OCI-LY1 (cell line): ENCODE measurements around the gene THTPA.

Experiments used
- H2AFZ ChIP-seq: fragments of 200-600 bp; sonication (generic), shearing (Covaris generic); 2 replicates; pipeline ENCODE4 v1.6.0; 2014; ENCODE audit warnings: antibody characterized with exemption, mild to moderate bottlenecking, low read length
- H3F3A ChIP-seq: fragments of 200-600 bp; sonication (generic), shearing (Covaris generic); 2 replicates; pipeline ENCODE4 v1.6.0; 2014; ENCODE audit warnings: mild to moderate bottlenecking, antibody characterized with exemption, low read length, moderate library complexity; ENCODE audit not compliant: insufficient read depth
- H3K27ac ChIP-seq: fragments of 200-600 bp; sonication (generic); 2 replicates; pipeline ENCODE4 v1.5.1; 2014; ENCODE audit warnings: low read length, mixed run types, mild to moderate bottlenecking, low read depth; ENCODE audit not compliant: poor library complexity, severe bottlenecking
- H3K27me3 ChIP-seq: fragments of 200-600 bp; sonication (generic); 2 replicates; pipeline ENCODE4 v1.6.0; 2014; ENCODE audit warnings: antibody characterized with exemption, mild to moderate bottlenecking, low read length, moderate library complexity; ENCODE audit not compliant: insufficient read depth
- H3K36me3 ChIP-seq: fragments of 200-600 bp; sonication (generic); 2 replicates; pipeline ENCODE4 v1.6.1; 2014; ENCODE audit warnings: mild to moderate bottlenecking, antibody characterized with exemption, low read length, moderate library complexity, mixed read lengths; ENCODE audit not compliant: insufficient read depth
- H3K4me1 ChIP-seq: fragments of 200-600 bp; sonication (generic); 2 replicates; pipeline ENCODE4 v1.5.1; 2014; ENCODE audit warnings: mild to moderate bottlenecking, low read length, moderate library complexity; ENCODE audit not compliant: insufficient read depth, severe bottlenecking
- H3K4me2 ChIP-seq: fragments of 200-600 bp; sonication (generic), shearing (Covaris generic); 2 replicates; pipeline ENCODE4 v1.6.1; 2014; ENCODE audit warnings: low read length
- H3K4me3 ChIP-seq: fragments of 200-600 bp; sonication (generic); 2 replicates; pipeline ENCODE4 v1.5.1; 2014; ENCODE audit warnings: low read length, low read depth, mild to moderate bottlenecking, mixed read lengths; ENCODE audit not compliant: poor library complexity, severe bottlenecking
- H3K79me2 ChIP-seq: fragments of 200-600 bp; shearing (Covaris generic); 2 replicates; pipeline ENCODE4 v1.6.1; 2016; ENCODE audit warnings: mixed run types, low read length, mixed read lengths; ENCODE audit not compliant: insufficient read depth
- H3K9ac ChIP-seq: fragments of 200-600 bp; sonication (generic), shearing (Covaris generic); 2 replicates; pipeline ENCODE4 v1.6.1; 2014; ENCODE audit warnings: mild to moderate bottlenecking, low read length, mixed read lengths
- H3K9me2 ChIP-seq: fragments of 200-600 bp; sonication (generic), shearing (Covaris generic); 2 replicates; pipeline ENCODE4 v1.6.1; 2014; ENCODE audit warnings: low read depth, mild to moderate bottlenecking, low read length, mixed read lengths
- H3K9me3 ChIP-seq: fragments of 200-600 bp; shearing (Covaris generic); 2 replicates; pipeline ENCODE4 v1.6.1; 2014; ENCODE audit warnings: low read length, mixed read lengths
- H4K20me1 ChIP-seq: fragments of 200-600 bp; sonication (generic), shearing (Covaris generic); 2 replicates; pipeline ENCODE4 v1.6.0; 2016; ENCODE audit warnings: mild to moderate bottlenecking, low read length; ENCODE audit not compliant: insufficient read depth
- CTCF ChIP-seq: fragments of 200-600 bp; sonication (generic), shearing (Covaris generic); IDR thresholded peaks from 2 replicates; pipeline ENCODE4 v1.5.1; 2017; ENCODE audit warnings: mild to moderate bottlenecking, antibody characterized with exemption, low read length, moderate library complexity, mixed read lengths
- EZH2 ChIP-seq: fragments of 200-600 bp; sonication (generic), shearing (Covaris generic); IDR thresholded peaks from 2 replicates; pipeline ENCODE4 v1.8.0; 2017; ENCODE audit warnings: borderline replicate concordance, mixed run types, mild to moderate bottlenecking, antibody characterized with exemption, low read length, moderate library complexity, mixed read lengths

Gene THTPA

DNA sequence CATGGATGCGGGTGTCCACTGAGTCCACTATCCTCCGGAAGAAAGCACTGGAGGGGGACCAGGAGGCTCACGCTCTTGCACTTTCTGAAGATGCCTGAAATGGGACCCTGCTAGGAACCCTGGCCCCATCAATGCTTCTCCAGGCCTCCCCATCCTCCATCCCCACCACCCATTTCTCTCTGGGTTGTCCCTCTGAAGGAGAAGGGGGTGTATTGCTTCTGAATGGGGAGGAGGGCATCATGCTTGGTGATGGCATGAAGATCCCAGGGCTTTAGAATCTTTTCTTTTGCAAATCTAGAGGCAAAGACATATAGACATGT, 23.2 kb downstream of the THTPA start:
- H3K4me2 ChIP-seq: no peak overlapping the region
- no peaks in the 10 kb centered on the region for H3K9me3 ChIP-seq
- H3K79me2 ChIP-seq: no peaks in the 10 kb centered on the region
- no peaks in the 10 kb centered on the region for H3K4me1 ChIP-seq
- H3K9me2 ChIP-seq: no peaks in the 10 kb centered on the region
- TF ChIP-seq EZH2 (no peak), CTCF (no peak)
- no peaks in the 10 kb centered on the region for H3F3A ChIP-seq
- H3K9ac ChIP-seq: no peak overlapping the region
- H3K27me3 ChIP-seq: no peaks in the 10 kb centered on the region; the same call in 1 of the 2 replicates
- no peaks in the 10 kb centered on the region for H4K20me1 ChIP-seq
- no peak overlapping the region for H3K4me3 ChIP-seq
- no peak overlapping the region for H3K27ac ChIP-seq
- no peak overlapping the region for H2AFZ ChIP-seq
- no peaks in the 10 kb centered on the region for H3K36me3 ChIP-seq

GRCh38 chr14:23579739-23580138, 23.7 kb downstream of the THTPA start:
- H3K79me2 ChIP-seq: no peaks in the 10 kb centered on the region
- H3K4me2 ChIP-seq: no peak overlapping the region
- no peak overlapping the region for H3K9ac ChIP-seq
- no peaks in the 10 kb centered on the region for H3F3A ChIP-seq
- no peaks in the 10 kb centered on the region for H3K4me1 ChIP-seq
- H3K9me2 ChIP-seq: no peaks in the 10 kb centered on the region
- no peak overlapping the region for H2AFZ ChIP-seq
- no peaks in the 10 kb centered on the region for H3K9me3 ChIP-seq
- no peak overlapping the region for H3K27ac ChIP-seq
- no peak overlapping the region for H3K4me3 ChIP-seq
- H3K27me3 ChIP-seq: no peaks in the 10 kb centered on the region; the same call in 1 of the 2 replicates
- TF ChIP-seq CTCF (no peak), EZH2 (no peak)
- no peaks in the 10 kb centered on the region for H3K36me3 ChIP-seq
- no peaks in the 10 kb centered on the region for H4K20me1 ChIP-seq

DNA sequence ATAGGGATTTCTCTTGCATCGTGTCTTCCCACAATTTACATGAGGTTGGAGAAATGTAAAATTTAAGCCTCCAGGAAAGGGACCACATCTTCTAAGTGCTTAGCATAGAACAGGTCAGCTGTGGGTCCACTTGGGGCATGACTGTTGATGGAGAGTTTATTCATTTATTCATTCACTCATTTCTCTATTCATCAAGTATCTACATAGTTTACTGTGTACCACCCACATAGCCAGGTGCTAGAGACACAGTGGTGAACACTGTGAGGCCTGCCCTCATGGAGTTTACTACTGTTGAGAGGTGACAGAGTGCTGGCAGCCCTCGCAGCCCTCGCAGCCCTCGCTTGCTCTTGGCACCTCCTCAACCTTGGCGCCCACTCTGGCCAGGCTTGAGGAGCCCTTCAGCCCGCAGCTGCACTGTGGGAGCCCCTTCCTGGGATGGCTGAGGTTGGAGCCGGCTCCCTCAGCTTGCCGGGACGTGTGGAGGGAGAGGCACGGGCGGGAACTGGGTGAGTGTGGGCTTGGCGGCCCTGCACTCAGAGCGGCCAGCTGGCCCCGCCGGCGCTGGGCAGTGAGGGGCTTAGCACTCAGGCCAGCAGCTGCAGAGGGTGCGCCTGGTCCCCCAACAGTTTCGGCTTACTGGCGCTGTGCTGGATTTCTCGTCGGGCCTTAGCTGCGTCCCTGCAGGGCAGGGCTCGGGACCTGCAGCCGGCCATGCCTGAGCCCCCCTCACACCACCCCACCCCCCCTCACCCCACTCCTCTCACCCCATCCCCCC, 24.3 kb downstream of the THTPA start:
- Histone ChIP-seq H3K9ac (no peak overlapping the region), H3K36me3 (no peaks in the 10 kb centered on the region), H3K27me3 (no peaks in the 10 kb centered on the region; the same call in 1 of the 2 replicates), H2AFZ (no peak overlapping the region), H3K4me3 (no peak overlapping the region), H3K4me2 (no peak overlapping the region), H3K4me1 (no peaks in the 10 kb centered on the region), H3F3A (no peaks in the 10 kb centered on the region), H3K9me3 (no peaks in the 10 kb centered on the region), H3K27ac (no peak overlapping the region), H3K9me2 (no peaks in the 10 kb centered on the region), H3K79me2 (no peaks in the 10 kb centered on the region), H4K20me1 (no peaks in the 10 kb centered on the region)
- no peak for TF ChIP-seq CTCF
- TF ChIP-seq EZH2: no peak
